ENCODE data around the gene EEF1AKMT1.
"Not testable (repeated sequence)": the region's sequence is repeated elsewhere in the genome, so short reads cannot be mapped to it uniquely, and the experiment has no call there.

The EEF1AKMT1 gene

DNA sequence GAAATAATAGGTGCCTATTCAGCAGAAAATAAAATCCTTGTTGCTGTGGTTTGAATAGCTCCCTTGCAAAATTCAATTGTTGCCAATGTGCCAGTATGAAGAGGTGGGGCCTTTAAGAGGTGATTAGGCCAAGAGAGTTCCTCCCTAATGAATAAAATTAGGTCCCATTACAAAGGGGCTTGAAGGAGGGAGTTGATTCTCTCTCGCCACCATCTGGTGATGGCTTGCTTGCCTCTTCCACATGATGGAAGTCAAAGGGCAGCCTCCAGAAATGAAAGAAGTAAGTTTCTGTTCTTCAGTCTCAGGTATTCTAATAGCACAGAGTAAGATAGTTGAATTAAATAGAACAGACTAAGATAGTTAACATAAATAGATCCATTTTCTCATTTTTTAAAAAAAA is 3.0 kb upstream of the EEF1AKMT1 start:
- no peak for DNase-seq

DNA sequence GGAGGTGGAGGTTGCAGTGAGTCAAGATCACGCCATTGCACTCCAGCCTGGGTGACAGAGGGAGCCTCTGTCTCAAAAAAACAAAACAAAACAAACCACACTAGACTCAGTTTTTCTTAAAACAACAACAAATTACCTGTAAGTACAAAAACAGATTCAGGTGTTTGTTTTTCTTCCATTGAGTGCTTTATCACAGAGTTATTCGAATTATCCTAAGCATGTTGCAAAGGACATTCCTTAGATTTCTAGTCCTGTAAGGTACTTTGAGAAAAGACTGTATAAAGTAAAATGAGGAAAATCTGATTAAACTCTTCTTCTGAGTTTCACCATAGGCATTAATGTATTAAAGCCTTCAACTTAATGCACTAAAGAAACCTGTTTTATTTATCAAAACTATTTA is 2.2 kb upstream of the EEF1AKMT1 start:
- DNase-seq: no peak

DNA sequence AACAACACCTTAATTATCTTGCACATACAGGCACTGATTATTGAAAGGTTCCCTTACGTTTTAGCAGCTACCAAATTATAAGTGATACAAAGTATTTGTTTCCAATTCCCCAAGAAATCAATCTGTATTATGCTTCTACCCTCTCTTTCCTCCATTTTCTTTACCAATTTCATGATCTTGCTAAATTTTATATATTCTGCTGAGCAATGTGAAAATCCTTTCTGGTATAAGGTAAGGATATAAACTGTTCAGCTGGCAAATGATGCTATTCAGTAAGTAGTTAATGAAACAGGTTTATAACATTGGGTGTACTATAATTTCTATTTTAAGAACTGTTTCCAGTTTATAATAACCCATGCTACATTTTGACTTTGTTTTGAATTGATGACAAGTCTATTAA is 985 bp upstream of the EEF1AKMT1 start:
- no peak for DNase-seq

DNA sequence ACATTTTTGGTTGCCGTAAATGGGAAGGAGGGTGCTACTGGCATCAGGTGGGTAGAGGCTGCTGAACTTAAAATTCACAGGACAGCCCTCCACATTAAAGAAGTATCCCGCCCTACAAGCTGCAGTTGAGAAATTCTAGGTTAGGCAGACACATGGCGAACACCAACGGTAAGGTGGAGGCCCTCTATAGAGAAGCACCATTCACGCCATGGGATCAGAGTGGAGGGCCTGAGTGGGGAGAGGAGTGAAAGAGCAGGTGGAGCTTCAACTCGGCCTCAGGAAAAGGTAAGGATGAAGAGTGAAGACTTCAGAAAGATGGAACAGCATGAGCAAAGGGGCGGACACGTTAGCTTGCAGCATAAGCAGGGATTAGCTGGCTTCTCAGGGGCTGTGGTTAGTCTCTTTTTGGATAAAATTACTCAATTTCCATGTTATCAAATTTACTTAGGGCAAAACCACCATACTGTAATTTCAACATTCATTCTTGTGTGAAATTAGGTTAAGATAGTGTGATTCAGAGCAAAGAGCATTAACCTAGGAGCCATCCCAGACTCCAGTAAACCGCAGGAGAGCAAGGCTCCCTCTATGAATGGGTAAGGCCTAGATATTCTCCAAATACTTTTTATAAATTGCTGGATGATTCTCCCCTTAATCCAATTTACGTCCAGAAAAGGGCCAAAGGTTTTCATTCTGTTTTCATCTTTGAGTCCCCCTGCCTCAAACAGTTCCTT is 1.2 kb downstream of the EEF1AKMT1 start:
- DNase-seq: no peak

DNA sequence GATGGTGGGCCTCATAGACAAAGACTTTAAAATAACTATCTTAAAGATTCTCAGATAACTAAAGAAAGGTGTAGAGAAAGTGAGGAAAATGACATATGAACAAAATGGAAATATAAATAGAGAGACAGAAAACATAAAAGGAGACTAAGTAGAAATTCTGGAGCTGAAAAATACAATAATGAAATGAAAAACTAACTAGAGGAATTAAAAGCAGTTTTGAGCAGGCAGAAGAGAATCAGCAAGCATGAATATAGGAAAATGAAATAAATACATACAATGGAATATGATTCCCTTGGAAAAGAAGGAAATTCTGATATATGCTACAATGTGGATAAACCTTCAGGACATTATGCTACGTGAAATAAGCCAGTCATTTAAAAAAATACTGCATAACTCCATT is 3.9 kb downstream of the EEF1AKMT1 start:
- DNase-seq: no peak

DNA sequence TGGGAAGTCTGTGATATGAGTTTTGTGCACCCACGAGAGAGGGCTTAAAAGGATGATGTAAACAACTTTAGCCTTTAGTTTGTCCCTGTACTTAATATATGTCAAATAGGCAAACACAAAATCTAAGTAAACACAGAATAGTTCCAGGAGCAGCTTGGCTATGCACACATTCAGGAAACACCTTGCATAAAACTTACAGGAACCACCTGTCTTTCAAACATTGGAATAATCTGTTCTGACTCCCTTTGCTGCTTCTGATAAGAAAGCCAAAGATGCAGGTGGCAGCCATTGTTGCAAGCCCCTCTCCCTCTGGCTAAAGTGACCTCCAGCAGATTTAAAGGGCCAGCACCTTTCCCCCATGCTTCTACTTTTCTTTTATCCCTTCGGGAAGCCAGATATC is 4.7 kb downstream of the EEF1AKMT1 start:
- no peak for DNase-seq

DNA sequence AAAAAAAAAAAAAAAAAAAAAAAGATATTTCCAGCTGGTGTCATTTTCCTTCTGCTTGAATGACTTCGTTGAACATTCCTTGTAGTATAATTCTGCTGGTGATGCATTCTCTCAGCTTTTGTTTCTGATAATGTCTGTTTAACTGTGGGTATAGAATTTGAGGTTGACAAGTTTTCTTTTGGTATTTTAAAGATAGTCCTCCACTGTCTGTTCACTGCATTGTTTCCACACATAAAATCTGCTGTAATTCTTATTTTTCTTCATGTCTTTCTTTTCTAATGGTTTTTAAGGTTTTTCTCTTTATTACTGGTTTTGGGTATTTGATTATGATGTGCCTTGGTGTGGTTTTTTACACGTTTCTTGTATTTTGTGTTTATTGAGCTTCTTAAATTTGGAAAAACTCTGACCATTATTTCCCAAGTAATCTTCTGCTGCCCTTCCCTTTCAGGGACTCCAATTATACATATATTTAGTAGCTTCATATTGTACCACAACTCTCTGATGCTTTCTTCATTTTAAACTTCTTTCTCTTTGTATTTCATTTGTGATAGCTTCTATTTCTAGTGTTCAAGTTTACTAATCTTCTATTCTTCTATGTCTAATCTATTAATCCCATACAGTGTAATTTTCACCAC is 6.3 kb downstream of the EEF1AKMT1 start:
- no peak for DNase-seq

DNA sequence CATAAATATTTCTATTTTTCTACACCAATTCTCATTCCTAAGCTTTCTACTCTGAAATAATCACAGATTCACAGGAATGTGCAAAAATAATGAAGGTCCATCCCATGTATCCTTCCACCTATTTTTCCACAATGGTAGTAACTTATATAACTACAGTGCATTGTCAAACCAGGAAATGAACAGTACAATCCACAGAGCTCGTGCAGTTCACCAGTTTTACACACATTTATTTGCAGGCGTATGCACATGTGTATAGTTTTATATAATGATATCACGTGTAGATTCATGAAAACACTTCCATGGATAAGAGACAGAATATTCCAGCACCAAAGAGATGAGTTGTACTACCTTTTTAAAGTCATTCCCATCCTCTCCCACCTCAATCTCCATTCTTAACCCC is 12.9 kb downstream of the EEF1AKMT1 start:
- no peak for DNase-seq

DNA sequence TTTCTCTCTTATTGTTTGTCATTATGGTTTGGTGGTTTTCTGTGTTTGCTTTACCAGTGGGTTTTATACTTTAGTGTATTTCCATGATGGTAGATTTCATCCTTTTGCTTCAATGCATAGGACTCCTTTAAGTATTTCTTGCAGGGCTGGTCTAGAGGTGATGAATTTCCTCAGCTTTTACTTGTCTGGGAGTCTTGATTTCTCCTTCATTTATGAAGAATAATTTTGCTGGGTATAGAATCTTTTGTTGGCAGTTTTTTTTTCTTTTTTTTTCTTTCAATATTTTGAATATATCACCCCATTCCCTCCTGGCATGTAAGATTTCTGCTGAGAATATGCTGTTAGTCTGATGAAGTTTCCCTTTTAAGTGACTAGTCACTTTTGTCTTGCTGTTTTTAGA is 19.8 kb downstream of the EEF1AKMT1 start:
- no peak for DNase-seq

DNA sequence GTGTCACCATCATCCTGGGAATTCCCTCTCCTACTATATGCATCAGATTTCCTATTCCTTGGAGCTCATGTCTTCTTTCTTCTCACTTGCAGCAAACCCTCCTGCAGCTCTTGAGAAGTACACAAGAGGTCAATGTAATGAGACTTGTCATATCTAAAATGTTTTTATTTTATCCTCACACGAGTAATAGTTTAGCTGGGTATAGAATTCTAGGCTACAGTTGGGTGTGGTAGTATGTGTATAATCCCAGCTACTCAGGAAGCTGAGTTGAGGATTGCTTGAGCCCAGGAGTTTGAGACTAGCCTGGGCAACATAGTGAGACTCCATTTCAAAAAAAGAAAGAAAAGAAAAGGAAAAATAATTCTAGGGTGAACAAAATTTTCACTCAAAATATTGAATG is 24.4 kb downstream of the EEF1AKMT1 start:
- DNase-seq: no peak

DNA sequence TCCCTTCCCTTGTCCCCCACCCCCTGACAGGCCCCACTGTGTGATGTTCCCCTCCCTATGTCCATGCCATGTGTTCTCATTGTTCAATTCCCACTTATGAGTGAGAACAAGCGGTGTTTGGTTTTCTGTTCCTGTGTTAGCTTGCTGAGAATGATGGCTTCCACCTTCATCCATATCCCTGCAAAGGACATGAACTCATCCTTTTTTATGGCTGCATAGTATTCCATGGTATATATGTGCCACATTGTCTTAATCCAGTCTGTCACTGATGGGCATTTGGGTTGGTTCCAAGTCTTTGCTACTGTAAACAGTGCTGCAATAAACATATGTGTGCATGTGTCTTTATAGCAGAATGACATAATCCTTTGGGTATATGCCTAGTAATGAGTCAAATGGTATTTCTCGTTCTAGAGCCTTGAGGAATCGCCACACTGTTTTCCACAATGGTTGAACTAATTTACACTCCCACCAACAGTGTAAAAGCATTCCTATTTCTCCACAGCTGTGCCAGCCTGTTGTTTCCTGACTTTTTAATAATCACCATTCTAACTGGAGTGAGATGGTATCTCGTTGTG is 29.8 kb downstream of the EEF1AKMT1 start:
- DNase-seq: not testable (repeated sequence)

DNA sequence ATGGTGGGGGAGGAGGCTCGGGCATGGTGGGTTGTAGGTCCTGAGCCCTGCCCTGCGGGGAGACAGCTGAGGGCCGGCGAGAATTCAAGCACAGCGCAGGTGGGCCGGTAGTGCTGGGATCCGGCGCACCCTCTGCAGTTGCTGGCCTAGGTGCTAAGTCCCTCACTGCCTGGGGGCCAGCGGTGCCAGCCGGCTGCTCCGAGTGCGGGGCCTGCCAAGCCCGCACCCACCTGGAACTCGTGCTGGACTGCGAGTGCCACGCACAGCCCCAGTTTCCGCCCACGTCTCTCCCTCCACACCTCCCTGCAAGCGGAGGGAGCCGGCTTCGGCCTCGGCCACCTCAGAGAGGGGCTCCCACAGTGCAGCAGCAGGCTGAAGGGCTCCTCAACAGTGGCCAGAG is 33.7 kb downstream of the EEF1AKMT1 start:
- no peak for DNase-seq

DNA sequence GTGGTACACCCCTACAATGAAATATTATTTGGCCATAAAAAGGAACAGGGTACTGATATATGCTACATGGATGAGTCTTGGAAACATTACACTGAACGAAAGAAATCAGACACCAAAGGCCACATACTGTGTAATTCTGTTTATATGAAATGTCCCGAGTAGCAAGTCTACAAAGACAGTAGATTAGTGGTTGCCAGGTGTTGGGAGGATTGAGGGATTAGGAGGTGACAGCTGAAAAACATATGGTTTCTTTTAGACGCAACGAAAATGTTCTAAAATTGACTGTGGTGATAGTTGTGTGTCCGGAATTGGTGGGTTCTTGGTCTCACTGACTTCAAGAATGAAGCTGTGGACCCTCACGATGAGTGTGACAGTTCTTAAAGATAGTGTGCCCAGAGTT is 35.1 kb downstream of the EEF1AKMT1 start:
- DNase-seq: no peak

DNA sequence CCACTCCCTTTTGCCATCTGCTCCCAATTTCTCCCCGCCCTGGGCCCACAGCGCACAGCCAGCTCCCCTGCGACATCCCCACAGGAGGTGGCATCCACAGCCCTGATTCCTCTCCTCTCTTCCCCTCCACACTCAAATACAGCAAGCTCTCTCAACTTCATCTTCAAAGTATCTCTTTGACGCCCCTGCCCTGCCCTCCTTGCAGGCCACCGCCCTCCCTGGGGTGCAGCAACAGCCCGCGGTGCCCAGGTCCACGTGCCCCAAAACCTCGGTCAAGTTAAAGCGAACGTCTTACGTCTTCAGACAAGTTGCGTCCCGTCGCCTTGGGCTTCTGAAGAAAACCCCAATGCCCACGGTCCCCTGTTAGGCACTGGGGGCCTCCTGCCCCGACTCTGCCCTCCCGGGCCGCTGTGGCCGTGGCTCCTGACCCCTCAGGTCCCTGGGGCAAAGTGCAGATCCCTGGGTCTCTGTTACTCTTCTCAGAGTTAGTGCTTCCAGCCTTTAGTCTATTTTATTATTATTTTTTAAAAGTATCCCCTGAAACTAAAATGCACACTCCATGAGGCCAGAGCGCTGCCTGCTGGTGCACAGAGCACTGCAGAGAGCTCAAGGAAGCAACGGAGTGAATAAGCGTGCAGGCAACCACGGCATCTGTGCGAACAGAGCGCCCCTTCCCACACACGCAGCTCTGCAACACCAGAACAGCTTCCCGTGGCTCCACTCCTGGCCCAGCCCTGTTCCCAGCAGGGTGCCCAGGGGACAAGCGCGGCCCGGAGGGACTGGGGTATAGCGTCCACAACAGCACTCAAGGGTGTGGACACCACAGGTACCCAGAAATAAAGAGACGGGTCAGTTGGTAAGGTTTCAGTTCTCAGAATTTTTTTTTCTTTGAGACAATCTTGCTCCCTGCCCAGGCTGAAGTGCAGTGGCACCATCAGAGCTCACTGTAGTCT is 43.9 kb downstream of the EEF1AKMT1 start:
- DNase-seq: no peak

DNA sequence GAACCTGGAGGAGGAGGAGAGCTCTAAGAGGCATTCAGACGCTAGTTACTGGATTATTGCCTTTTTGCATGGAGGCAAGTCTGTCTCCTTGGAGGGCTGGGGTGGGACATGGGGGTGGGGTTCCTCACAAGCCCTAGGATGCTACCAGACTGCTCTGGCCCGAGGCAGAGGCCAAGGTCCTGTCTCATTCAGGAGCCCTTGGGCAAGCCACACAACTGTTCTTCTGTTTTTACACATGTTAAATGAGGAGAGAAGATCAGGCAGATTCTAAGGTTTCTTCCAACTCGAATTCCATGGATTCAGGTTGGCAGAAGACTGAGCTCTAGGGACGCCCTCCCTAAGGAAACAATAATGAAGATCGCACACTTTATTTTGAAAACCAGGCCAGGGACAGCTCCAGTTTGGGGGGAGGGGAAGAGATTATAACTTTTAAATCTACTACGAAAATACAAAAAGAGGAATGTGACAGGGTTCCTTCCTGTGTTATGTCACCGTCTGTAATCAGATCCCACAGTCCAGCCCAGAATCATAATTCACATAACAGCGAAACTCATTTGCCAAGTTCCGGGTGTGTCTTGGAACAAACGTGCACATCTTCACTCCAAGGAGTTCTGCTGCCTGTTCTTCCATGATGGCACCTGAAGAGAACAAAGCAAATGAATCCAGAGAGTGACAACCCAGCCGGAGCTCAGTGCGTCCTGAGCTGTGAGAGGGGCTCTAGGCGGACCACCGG is 45.0 kb downstream of the EEF1AKMT1 start:
- DNase-seq: no peak

DNA sequence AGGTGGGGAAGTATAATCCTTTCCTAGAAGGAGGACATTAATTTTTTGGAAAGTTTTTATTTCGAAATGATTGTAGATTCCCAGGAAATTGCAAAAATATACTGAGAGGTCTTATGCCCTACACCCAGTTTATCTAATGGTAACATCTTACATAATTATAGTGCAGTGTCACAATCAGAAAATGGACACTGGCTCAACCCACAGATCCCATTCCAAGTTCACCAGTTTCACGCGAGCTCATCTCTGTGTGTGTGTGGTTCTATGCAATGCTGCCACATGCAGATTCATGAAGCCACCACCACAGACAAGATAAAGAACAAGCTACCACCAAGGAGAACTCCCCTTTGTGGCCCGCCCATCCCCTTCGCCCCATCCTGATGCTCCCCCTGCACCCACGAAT is 45.9 kb downstream of the EEF1AKMT1 start:
- no peak for DNase-seq

DNA sequence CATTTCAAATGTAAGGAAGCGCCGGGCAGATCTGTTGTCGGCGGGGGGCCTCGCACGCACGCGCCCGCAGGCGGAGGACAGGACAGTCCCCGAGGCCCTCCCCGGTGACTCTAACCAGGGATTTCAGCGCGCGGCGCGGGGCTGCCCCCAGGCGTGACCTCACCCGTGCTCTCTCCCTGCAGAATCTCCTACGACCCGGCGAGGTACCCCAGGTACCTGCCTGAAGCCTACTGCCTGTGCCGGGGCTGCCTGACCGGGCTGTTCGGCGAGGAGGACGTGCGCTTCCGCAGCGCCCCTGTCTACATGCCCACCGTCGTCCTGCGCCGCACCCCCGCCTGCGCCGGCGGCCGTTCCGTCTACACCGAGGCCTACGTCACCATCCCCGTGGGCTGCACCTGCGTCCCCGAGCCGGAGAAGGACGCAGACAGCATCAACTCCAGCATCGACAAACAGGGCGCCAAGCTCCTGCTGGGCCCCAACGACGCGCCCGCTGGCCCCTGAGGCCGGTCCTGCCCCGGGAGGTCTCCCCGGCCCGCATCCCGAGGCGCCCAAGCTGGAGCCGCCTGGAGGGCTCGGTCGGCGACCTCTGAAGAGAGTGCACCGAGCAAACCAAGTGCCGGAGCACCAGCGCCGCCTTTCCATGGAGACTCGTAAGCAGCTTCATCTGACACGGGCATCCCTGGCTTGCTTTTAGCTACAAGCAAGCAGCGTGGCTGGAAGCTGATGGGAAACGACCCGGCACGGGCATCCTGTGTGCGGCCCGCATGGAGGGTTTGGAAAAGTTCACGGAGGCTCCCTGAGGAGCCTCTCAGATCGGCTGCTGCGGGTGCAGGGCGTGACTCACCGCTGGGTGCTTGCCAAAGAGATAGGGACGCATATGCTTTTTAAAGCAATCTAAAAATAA is 52.1 kb downstream of the EEF1AKMT1 start:
- no peak for DNase-seq

DNA sequence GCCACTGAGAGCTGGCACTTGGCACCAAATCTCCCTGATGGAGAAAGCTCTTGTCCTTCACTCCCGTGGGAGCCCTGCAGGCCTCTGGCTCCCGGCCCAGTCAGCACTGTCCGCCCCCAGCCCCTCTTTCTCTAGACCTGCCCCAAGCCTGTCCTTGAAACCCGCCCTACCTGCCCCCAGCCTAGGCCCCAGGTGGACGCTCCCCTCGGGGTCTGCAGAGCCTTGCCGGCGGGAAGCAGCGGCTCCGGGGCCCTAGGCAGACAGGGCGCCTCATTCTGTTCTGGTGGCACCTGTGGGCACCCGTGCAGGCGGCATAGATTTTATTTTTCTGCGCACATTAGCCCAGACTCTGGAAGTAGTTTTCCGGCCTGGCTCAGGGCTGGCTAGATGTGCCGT is 52.7 kb downstream of the EEF1AKMT1 start:
- DNase-seq: no peak

DNA sequence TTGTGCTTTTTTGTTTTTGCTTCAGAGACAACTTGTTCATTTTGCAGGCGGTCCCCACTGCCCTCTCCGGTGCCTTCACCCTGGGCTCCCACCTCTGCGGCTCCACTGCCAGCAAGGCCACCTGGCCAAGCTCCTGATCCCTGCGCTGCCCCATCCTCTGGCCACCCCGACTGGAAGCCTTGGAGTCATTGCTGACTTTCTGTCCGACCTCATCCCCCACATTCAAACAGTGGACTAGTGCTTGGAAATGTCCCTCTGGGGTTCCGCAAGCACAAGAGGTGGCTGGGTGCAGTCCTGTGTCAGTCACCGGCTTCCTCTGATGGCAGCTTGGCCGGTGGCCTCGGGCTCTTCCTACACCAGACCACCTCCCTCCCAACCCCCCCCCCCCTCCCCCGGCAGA is 53.3 kb downstream of the EEF1AKMT1 start:
- DNase-seq: no peak

DNA sequence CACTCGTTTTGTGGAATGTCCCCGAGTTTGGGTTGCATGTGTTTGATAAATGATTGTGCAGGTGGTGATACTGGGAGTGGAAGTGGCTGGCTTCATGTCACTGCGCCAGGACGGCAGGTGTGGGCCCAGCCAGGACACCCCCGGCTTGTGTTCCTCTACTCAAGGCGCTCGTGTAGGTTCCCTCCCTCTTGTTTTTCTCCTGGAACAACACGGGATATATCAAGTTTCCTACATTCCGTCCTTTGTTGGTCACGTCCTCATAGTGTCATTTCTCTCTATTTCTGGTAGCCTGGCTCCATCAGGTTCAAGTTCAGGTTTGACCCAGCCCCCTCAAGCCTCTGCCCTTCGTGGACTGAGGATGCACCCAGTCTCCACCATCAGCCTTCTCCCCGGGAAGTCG is 54.0 kb downstream of the EEF1AKMT1 start:
- no peak for DNase-seq

DNA sequence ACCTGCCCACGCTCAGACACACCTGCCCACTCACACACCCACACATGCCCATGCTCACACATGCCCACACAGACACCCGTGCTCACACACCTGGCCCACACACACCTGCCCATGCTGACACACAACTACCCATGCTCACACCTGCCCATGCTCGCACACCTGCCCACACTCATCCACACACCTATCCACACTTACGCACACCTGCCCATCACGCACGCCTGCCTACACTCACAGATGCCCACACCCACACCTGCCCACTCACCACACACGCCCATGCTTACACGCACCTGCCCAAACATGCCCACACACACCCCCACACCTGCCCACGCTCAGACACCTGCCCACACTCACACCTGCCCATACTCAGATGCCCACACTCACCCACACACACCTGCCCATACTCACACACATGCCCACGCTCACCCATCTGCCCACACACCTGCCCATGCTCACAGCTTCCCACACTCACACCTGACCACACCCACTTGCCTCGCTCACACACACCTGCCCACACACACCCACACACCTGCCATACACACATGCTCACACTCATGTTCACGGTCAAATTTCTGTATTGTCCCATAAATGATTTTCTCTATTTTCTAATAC is 54.7 kb downstream of the EEF1AKMT1 start:
- DNase-seq: no peak
